ENCODE results near the gene RTL9.
"Not testable (repeated sequence)": the region's sequence is repeated elsewhere in the genome, so short reads cannot be mapped to it uniquely, and the experiment has no call there.

RTL9 gene

GRCh38 chrX:110404376-110404775 lies 45.7 kb downstream of the RTL9 start:
- no peak for DNase-seq (ENCODE audit: low read depth in 2 of 2)

- DNase-seq (ENCODE audit: low read depth in 2 of 2): not testable (repeated sequence)
These were observed 47.6 kb downstream of the RTL9 start for GRCh38 chrX:110406250-110406649.

GRCh38 chrX:110406822-110407221 lies 48.2 kb downstream of the RTL9 start:
- DNase-seq (ENCODE audit: low read depth in 2 of 2): no peak

GRCh38 chrX:110407910-110408545 lies 49.4 kb downstream of the RTL9 start:
- no peak for DNase-seq (ENCODE audit: low read depth in 2 of 2)

Data from stimulated activated CD4-positive, alpha-beta T cell treated with anti-CD3 and anti-CD28 coated beads, Interleukin-12 subunit alpha, Interleukin-12 subunit beta, amount 100 ng/mL, for 24 hours (primary cell).